ENCODE results near the gene ATP10D.

ATP10D gene

GRCh38 chr4:47465004-47465403 lies 20.1 kb upstream of the ATP10D start:
- no peak for DNase-seq (ENCODE audit: low read depth)
- no peak for TF ChIP-seq CTCF (conservative IDR thresholded peaks at IDR 0.05; ENCODE audit: low read depth, low read length)
- H3K4me3 ChIP-seq (ENCODE audit: low read depth, low read length): no peak overlapping the region

GRCh38 chr4:47466056-47466785 lies 18.9 kb upstream of the ATP10D start:
- TF ChIP-seq CTCF (conservative IDR thresholded peaks at IDR 0.05; ENCODE audit: low read depth, low read length): no peak
- no peak for DNase-seq (ENCODE audit: low read depth)
- no peak overlapping the region for H3K4me3 ChIP-seq (ENCODE audit: low read depth, low read length)

GRCh38 chr4:47468706-47469365 lies 16.2 kb upstream of the ATP10D start:
- peak; percentile 69 for DNase-seq (ENCODE audit: low read depth)
- H3K4me3 ChIP-seq (ENCODE audit: low read depth, low read length): no peak overlapping the region
- no peak for TF ChIP-seq CTCF (conservative IDR thresholded peaks at IDR 0.05; ENCODE audit: low read depth, low read length)

GRCh38 chr4:47469951-47470350 lies 15.1 kb upstream of the ATP10D start:
- no peak overlapping the region for H3K4me3 ChIP-seq (ENCODE audit: low read depth, low read length)
- DNase-seq (ENCODE audit: low read depth): peak; percentile 76

GRCh38 chr4:47471064-47471463 lies 14.0 kb upstream of the ATP10D start:
- no peak for TF ChIP-seq CTCF (conservative IDR thresholded peaks at IDR 0.05; ENCODE audit: low read depth, low read length)
- no peak overlapping the region for H3K4me3 ChIP-seq (ENCODE audit: low read depth, low read length)
- no peak for DNase-seq (ENCODE audit: low read depth)

More at GRCh38 chr4:47469951-47470350, 15.1 kb upstream of the ATP10D start:
- no peak for TF ChIP-seq CTCF (conservative IDR thresholded peaks at IDR 0.05; ENCODE audit: low read depth, low read length)

- H3K4me3 ChIP-seq (ENCODE audit: low read depth, low read length): no peak overlapping the region
- no peak for TF ChIP-seq CTCF (conservative IDR thresholded peaks at IDR 0.05; ENCODE audit: low read depth, low read length)
- DNase-seq (ENCODE audit: low read depth): no peak
These were observed 13.5 kb upstream of the ATP10D start for GRCh38 chr4:47471591-47471990.

All from choroid plexus epithelial cell (primary cell).